ENCODE data around the gene ABHD8. TPM values are rescaled to one million over a fixed set of nuclear protein-coding genes. Genes with fewer than 3 reads are reported as not detected.
A peak's percentile ranks its signal among the peaks of the same experiment; 100 is the strongest.

ABHD8 gene
- total RNA-seq, 1 experiment from 2014 or later, result 5.2 TPM

GRCh38 chr19:17304386-17305215 is 1.4 kb upstream of the ABHD8 start:
- peak overlapping the region; percentile 32; the same call in 1 of the 2 replicates for H3K9ac ChIP-seq (ENCODE audit: low read length)
- TF ChIP-seq ZFX (IDR thresholded peaks at IDR 0.05), result no peak
- TF ChIP-seq EZH2 (IDR thresholded peaks at IDR 0.05), result no peak
- no peak for TF ChIP-seq CTCF (IDR thresholded peaks at IDR 0.05 in 2 of 3, conservative IDR thresholded peaks at IDR 0.05 in 1 of 3; ENCODE audit: borderline replicate concordance in 1 of 3, insufficient read depth in 1 of 3, low read depth in 2 of 3, low read length in 2 of 3)
- no peak for TF ChIP-seq CEBPB (IDR thresholded peaks at IDR 0.05; ENCODE audit: low read depth)
- TF ChIP-seq TCF7L2 (IDR thresholded peaks at IDR 0.05; ENCODE audit: borderline replicate concordance, extremely low read depth, insufficient read depth, insufficient read length), result no peak
- no peak for TF ChIP-seq EGR1 (IDR thresholded peaks at IDR 0.05; ENCODE audit: low read depth)
- no peak for TF ChIP-seq EZH2phosphoT487 (IDR thresholded peaks at IDR 0.05; ENCODE audit: borderline replicate concordance)
- TF ChIP-seq ELF1 (IDR thresholded peaks at IDR 0.05; ENCODE audit: borderline replicate concordance, low read depth), result no peak
- no peak for TF ChIP-seq CBX3 (IDR thresholded peaks at IDR 0.05; ENCODE audit: low read depth)
- no peak for TF ChIP-seq YY1 (IDR thresholded peaks at IDR 0.05; ENCODE audit: extremely low read depth, insufficient replicate concordance, low read depth, low read length)
- no peak for TF ChIP-seq POLR2AphosphoS5 (IDR thresholded peaks at IDR 0.05; ENCODE audit: low read depth, low read length)
- TF ChIP-seq, protein P1, sequence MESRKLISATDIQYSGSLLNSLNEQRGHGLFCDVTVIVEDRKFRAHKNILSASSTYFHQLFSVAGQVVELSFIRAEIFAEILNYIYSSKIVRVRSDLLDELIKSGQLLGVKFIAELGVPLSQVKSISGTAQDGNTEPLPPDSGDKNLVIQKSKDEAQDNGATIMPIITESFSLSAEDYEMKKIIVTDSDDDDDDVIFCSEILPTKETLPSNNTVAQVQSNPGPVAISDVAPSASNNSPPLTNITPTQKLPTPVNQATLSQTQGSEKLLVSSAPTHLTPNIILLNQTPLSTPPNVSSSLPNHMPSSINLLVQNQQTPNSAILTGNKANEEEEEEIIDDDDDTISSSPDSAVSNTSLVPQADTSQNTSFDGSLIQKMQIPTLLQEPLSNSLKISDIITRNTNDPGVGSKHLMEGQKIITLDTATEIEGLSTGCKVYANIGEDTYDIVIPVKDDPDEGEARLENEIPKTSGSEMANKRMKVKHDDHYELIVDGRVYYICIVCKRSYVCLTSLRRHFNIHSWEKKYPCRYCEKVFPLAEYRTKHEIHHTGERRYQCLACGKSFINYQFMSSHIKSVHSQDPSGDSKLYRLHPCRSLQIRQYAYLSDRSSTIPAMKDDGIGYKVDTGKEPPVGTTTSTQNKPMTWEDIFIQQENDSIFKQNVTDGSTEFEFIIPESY (IDR thresholded peaks at IDR 0.05; ENCODE audit: extremely low read depth, insufficient replicate concordance, low read length), result no peak
- TF ChIP-seq SRF (IDR thresholded peaks at IDR 0.05; ENCODE audit: low read depth), result no peak
- no peak for TF ChIP-seq SIN3A (IDR thresholded peaks at IDR 0.05; ENCODE audit: low read depth)
- no peak for TF ChIP-seq JUND (IDR thresholded peaks at IDR 0.05)
- TF ChIP-seq, protein P2, sequence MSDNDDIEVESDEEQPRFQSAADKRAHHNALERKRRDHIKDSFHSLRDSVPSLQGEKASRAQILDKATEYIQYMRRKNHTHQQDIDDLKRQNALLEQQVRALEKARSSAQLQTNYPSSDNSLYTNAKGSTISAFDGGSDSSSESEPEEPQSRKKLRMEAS (IDR thresholded peaks at IDR 0.05), result no peak
- TF ChIP-seq SP1 (IDR thresholded peaks at IDR 0.05; ENCODE audit: low read depth), result no peak
- TF ChIP-seq REST (IDR thresholded peaks at IDR 0.05; ENCODE audit: low read depth), result no peak

More at GRCh38 chr19:17304386-17305215, 1.4 kb upstream of the ABHD8 start:
- Histone ChIP-seq H3K4me3 (replicated peaks in 1 of 2; ENCODE audit: low read depth in 1 of 2, low read length in 2 of 2) (0 out of 4 replicates have a peak overlapping the region, but pooled peaks of 1 of the 2 experiments have one; percentile 4), H4K20me1 (ENCODE audit: insufficient read depth) (no peaks in the 10 kb centered on the region), H2AFZ (ENCODE audit: low read depth, low read length, poor library complexity, severe bottlenecking) (no peak overlapping the region), H3K79me2 (ENCODE audit: insufficient read depth, low read length) (peaks cover 15% of the 10 kb centered on the region), H3K4me2 (ENCODE audit: low read length) (peak overlapping the region; percentile 71), H3K4me1 (ENCODE audit: control insufficient read depth in 1 of 2, insufficient read depth in 2 of 2, low read length in 2 of 2) (peaks cover 36 to 59% of the 10 kb centered on the region in 2 experiments), H3K9me3 (ENCODE audit: control insufficient read depth in 1 of 2, insufficient read depth in 1 of 2, low read depth in 1 of 2, low read length in 2 of 2) (no peaks in the 10 kb centered on the region), H3K27me3 (ENCODE audit: insufficient read depth, low read length) (no peaks in the 10 kb centered on the region), H3K36me3 (ENCODE audit: control insufficient read depth in 1 of 2, insufficient read depth in 2 of 2, low read length in 2 of 2) (no peaks in the 10 kb centered on the region), H3K27ac (ENCODE audit: low read depth, low read length) (peak overlapping the region; percentile 47), H3K9me2 (ENCODE audit: insufficient read depth) (no peaks in the 10 kb centered on the region)
- ChIA-PET POLR2A (interaction anchor here (0.8 to 3.1 kb wide), 7 partner anchors 7 to 490 kb away, joined by 3 to 22 read pairs (median 4); partner anchors contain the start of gene B3GNT3), CTCF (interaction anchor here (0.7 to 2.1 kb wide), 13 partner anchors 8 to 94 kb away, joined by 3 to 33 read pairs (median 4); no protein-coding TSS in a partner anchor), RAD21 (ENCODE audit: low non-redundant PET in 1 of 2, low total read pairs in 2 of 2, uncharacterized antibody in 2 of 2, unreplicated experiment in 2 of 2) (interaction anchor here in 1 of 2 experiments (0.6 to 1.1 kb wide), 4 partner anchors 10 to 81 kb away, joined by 3 to 7 read pairs (median 3); no protein-coding TSS in a partner anchor)
- DNase-seq (ENCODE audit: low read depth, low spot score) (no peak), ATAC-seq (no peak)
- BruUV-seq (replicated peaks), result no TSS peak
- intact Hi-C loops (cut with micrococcal nuclease), result no loop called here

All from HCT116 (cell line).